Hematopoietic multipotent progenitor cell treated with erythropoietin and hydrocortisone succinate and interleukin-3 and kit ligand, for 17 days (in vitro differentiated cells): ENCODE data around the gene TMCC2.
"Not testable (repeated sequence)": the region's sequence is repeated elsewhere in the genome, so short reads cannot be mapped to it uniquely, and the experiment has no call there.

Experiments
- DNase-seq: peaks from one replicate; pipeline ENCODE4 v3.0.0-alpha.2; 2015; ENCODE audit warnings: low spot score

Gene TMCC2

GRCh38 chr1:205211839-205212536 is 15.8 kb upstream of the TMCC2 start:
- DNase-seq, result no peak

DNA sequence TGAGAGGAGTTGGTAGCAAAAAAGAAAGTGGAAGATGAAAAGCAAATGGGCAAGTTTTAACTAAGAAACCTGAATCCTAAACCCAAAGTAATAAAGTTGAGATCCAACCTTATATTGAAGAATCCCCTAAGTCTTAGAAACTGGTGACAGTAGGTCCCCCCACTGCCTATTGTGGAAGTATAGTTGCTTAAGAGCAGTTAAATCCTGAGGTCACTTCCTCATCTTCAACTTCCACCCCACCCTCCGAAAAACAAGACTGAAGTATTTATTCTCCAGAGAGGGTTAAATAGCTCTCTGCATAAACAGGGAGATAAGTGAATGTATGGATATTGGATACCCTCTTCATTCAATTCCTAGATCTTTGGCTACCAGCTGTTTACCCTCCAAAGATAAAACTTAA is 13.0 kb upstream of the TMCC2 start:
- DNase-seq, result no peak

- no peak for DNase-seq
Observed at GRCh38 chr1:205216588-205216987, 11.2 kb upstream of the TMCC2 start.

DNA sequence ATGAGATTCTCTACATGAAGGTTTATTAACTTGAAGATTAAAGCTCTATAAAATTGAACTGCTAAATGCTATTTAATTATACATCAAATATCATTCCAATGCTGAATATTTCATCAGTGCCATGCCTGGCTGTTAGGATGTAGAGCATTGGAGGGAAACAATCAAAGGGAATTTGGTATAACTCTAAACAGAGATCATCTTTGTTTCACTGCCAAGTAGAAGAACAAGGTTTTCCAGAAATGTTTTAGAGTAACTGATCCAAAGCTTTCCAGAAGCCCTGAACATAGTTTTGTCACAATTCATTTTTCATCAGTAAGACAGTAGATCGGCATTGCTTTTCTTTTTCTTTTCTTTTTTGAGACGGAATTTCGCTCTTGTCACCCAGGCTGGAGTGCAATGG is 10.3 kb upstream of the TMCC2 start:
- DNase-seq, result no peak

DNA sequence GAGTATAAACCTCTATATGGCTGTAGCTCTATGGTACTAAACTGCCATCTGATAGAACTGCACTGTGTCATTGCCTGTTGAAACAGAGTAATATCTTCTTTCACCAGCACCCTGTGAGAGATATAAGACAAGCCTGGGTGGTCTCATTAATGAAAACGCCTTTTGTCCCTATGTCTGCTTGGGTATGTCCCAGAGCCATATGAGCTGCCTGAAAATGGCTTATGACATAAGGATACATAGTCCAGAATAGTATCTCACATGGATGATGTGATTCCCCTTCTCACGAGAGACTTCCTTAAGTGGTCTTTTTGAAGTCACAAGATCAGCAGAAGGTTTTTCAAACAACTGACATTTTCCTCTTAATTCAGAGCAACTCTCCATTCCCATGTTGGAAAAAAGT is 7.3 kb upstream of the TMCC2 start:
- no peak for DNase-seq

DNA sequence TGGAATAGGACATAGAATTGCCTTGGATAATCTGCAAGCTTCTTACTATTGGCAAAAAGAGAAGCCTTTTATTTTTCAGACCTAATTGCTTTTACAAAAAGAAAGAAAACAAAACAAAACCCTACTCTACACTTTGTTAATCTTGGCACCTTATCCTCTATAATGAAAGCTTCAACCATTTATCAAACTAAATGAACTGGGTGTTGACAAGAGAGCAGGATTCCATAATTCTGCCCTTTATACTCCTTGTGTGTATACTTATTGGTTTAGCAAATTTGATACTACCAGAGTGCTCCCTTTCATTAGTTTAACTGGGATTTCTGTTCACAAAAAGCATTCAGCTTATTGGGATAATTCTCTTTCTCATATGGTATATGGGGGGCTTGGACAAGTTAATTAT is 3.0 kb upstream of the TMCC2 start:
- DNase-seq, result no peak

DNA sequence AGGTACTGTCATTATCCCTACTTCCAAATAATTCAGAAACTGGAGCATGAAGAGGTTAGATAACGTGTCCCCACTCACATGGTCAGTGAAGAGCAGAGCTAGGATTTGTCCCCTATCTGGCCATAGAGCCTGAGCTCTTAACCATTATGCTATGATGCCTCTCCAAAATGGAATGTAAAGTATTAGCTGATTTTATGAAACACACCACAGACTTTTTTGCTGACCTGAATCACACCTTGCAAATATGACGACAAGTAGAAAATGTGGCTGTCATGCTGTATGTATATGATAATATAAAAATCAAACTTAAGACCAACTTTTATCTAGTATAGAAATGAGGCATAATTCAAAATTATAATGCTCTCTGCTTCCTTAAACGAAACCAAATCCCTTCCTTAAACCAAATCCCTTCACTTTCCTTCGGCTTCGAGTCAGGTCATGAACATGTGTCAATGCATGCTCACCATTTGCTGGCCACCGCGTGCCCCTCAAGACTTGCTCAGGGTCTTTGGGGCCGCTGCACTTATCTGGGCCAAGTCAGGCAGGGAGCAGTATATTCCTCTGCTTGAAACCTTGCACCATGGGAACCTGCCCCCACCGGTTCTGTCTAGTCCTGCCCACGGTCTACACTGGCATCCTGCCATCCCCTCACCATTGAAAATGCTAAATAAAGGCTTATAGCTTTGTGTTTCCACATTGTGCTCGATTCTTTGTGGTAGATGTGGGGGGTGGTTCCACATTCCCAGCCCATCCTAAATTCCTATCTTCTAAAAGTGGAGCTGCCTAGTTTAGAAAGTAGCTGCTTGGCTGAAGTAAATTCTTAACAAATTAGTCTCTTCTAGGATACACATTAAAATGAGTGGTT is 1.6 kb upstream of the TMCC2 start:
- no peak for DNase-seq

GRCh38 chr1:205226868-205227583 is 720 bp upstream of the TMCC2 start:
- DNase-seq, result peak; percentile 76

DNA sequence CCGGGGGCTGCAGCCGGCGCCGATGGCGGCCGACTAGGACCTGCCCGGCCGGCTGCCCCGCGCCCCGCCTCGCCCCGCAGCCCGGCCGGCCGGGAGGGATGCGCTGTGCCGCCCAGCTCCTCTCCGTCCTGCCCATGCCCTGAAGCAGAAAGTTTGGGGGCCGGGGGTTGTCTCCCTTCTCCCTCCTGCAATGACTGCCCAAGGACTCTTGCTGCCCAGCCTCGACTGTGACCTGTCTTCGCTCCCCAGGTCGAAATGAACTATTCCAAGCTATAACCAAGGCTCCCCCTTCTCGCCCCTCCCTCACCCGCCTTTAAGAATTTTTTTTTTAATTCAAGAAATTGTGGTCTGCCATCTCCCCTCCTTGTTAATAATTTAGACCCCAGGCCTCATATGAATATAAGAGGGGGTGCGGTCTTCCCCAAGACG is 361 bp downstream of the TMCC2 start:
- no peak for DNase-seq

DNA sequence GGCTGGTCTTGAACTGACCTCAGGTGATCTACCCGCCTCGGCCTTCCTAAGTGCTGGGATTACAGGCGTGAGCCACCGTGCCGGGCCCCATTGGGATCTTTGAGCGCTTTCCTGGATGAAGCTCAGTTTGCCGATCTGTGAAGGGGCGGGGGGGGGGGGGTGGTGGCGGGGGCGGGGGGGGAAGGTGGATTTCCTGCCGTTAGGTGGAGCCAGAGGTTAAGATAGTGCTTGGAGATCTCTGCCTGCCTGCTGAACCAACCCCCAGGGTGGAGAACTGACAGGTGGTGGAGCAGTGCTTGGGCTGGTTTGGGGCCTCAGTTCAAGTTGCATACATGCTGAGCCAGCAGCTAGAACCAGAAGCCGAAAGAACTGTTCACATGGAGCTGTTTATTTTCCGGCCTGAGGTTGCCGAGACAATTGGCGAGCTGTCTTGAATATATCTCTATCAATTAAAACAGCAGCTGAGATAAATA is 1.7 kb downstream of the TMCC2 start:
- peak; percentile 93 for DNase-seq

- peak; percentile 86 for DNase-seq
Observed at GRCh38 chr1:205229916-205230700, 2.4 kb downstream of the TMCC2 start.

- DNase-seq, result peak; percentile 91
Observed at GRCh38 chr1:205230982-205231381, 3.2 kb downstream of the TMCC2 start.

DNA sequence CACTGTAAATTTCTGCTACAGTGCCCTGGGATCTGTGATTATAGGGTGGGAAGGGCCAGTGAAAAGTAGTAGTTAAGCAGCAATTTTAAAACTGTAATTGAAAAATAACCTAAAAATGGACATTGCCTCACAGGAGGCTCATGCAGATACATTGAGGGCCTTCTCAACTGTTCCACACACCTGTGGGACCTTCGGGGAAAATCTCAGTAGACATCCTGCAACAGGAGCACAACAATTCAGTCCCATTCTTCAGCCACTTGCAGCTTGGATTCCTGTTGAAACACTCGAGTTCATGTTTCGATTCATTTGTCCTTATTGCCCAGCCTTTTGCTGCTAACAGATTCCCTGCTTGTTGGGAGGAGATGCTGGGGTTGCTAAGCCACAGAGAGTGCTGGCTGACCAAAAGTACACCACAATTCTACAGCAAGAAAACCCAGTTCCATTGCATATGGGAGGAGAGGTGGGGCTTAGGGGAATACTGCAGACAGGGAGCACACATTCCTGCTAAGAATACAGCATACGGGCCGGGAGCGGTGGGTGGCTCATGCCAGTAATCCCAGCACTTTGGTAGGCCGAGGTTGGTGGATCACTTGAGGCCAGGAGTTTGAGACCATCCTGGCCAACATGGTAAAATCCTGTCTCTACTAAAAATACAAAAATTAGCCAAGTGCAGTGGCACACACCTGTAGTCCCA is 4.5 kb downstream of the TMCC2 start:
- peak; percentile 53 for DNase-seq

GRCh38 chr1:205232945-205233397 is 5.2 kb downstream of the TMCC2 start:
- peak; percentile 65 for DNase-seq

DNA sequence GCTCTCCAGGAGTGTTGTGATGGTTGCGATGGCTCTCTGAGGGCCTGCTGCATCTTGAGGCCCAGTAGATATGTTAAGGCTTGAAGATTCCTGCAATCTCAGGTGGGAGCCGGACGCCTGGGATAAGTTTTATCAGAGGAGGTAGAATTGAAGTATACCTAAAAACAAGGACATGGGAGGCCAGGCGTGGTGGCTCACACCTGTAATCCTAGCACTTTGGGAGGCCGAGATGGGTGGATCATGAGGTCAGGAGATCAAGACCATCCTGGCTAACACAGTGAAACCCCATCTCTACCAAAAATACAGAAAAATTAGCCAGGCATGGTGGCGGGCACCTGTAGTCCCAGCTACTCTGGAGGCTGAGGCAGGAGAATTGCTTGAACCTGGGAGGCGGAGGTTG is 6.2 kb downstream of the TMCC2 start:
- not testable (repeated sequence) for DNase-seq

DNA sequence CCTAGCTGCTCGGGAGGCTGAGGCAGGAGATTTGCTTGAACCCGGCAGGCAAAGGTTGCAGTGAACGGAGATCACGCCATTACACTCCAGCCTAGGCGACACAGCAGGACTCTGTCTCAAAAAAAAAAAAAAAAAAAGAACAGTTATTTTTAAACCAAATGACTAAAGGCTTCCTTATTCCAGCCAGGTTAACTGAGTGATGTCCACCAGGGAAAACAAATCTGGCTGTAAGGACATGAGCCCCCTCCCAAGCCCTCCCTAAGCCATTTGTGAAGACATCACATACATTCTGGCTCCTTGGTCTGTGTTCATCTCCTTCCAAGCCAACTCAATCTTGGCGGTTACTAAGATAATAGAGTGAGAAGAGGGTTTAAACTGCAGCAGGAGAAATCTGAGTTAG is 8.2 kb downstream of the TMCC2 start:
- DNase-seq, result no peak

DNA sequence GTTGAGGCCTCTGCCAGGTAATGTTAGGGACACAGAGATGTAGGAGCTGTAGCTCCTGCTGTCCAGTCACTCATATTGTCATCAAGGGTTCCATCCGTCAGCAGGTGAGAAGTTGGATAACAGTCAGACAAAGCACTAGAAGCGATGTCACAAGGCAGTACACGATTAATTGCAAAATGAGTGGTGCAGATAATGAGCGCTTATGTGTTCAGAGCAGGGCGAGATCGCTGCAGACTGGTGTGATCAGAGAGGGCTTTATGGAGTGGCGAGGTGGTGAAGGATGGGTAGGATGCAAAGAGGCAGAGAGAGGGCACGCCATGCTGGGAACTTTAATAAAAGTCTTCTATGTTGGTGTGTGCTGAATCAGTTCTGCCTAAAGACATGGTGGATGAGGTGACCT is 8.8 kb downstream of the TMCC2 start:
- DNase-seq, result no peak

DNA sequence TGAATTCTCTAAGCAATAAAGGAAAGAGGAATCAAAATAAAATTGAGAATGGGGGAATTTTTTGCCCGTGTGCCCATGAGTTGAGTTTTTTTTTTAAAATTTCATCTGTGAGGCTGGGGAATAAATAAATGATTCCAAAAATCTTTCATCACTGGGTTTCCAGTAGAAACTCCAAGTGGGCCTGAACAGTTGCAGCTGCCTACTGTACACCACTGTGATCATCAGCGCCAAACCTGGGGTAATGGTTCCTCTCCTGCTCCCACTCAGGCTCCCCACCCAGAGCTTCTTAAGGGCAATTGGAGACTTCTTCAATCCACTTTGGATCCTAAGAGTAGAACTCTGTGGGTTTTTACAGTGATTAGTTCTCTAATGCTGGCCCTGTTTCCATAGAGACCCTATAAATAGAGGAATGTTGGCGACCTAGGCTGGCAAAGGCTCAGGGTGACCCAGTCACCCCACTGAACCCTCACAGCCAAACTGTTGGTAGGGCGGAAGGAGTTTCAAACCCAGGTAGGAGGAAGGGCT is 9.3 kb downstream of the TMCC2 start:
- no peak for DNase-seq

GRCh38 chr1:205237526-205238484 is 10.1 kb downstream of the TMCC2 start:
- DNase-seq, result peak; percentile 65

GRCh38 chr1:205239078-205239477 is 11.3 kb downstream of the TMCC2 start:
- DNase-seq, result no peak
